Neural cell (in vitro differentiated cells): ENCODE data around the gene CDH1.
"Not testable (repeated sequence)": the region's sequence is repeated elsewhere in the genome, so short reads cannot be mapped to it uniquely, and the experiment has no call there.

Experiments used
- EP300 ChIP-seq: fragments of 450-650 bp; conservative IDR thresholded peaks from 2 replicates; pipeline ENCODE4 v1.6.1; 2014; ENCODE audit warnings: antibody characterized with exemption, mild to moderate bottlenecking, moderate library complexity; ENCODE audit not compliant: poor library complexity, severe bottlenecking
- EZH2 ChIP-seq: fragments of 200-600, 300-800 bp; shearing (Covaris generic), sonication (generic); IDR thresholded peaks from 2 replicates; pipeline ENCODE4 v1.6.1; 2014; ENCODE audit warnings: antibody characterized with exemption, low read length, borderline replicate concordance, mild to moderate bottlenecking; ENCODE audit not compliant: insufficient read depth, poor library complexity, severe bottlenecking
- POLR2AphosphoS5 ChIP-seq: IDR thresholded peaks from 2 replicates; pipeline ENCODE4 v1.6.1; 2012
- TF ChIP-seq, protein P1 (sequence below): fragments of 450-650 bp; IDR thresholded peaks from 2 replicates; pipeline ENCODE4 v1.5.1; 2014; ENCODE audit warnings: antibody characterized with exemption, mild to moderate bottlenecking, moderate library complexity; ENCODE audit not compliant: poor library complexity, severe bottlenecking

DNA sequence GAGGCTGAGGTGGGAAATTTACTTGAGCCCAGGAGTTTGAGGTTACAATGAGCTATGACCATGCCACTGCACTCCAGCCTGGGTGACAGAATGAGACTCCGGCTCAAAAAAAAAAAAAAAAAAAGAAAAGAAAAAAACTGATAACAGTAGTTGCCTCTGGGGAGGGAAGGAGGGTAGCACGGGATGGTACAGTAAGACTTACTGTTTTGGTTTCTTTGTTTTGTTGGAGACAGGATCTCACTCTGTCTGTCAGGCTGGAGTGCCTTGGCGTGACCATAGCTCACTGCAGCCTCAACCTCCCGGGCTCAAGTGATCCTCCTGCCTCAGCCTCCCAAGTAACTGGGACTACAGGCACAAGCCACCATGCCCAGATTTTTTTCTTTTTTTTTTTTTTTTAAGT, 20.6 kb upstream of the CDH1 start:
- TF ChIP-seq, protein P1, sequence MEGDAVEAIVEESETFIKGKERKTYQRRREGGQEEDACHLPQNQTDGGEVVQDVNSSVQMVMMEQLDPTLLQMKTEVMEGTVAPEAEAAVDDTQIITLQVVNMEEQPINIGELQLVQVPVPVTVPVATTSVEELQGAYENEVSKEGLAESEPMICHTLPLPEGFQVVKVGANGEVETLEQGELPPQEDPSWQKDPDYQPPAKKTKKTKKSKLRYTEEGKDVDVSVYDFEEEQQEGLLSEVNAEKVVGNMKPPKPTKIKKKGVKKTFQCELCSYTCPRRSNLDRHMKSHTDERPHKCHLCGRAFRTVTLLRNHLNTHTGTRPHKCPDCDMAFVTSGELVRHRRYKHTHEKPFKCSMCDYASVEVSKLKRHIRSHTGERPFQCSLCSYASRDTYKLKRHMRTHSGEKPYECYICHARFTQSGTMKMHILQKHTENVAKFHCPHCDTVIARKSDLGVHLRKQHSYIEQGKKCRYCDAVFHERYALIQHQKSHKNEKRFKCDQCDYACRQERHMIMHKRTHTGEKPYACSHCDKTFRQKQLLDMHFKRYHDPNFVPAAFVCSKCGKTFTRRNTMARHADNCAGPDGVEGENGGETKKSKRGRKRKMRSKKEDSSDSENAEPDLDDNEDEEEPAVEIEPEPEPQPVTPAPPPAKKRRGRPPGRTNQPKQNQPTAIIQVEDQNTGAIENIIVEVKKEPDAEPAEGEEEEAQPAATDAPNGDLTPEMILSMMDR, result not testable (repeated sequence)
- not testable (repeated sequence) for TF ChIP-seq EP300, POLR2AphosphoS5, EZH2
